PC-3 (cell line): ENCODE results near the gene NANP. TPM values are rescaled to one million over a fixed set of nuclear protein-coding genes. Genes with fewer than 3 reads are reported as not detected.

Experiments
- ATAC-seq: fragments of 200-7000 bp; cut with Tn5 transposase; 2 replicates; pipeline ENCODE4 v1.9.1; 2020; ENCODE audit warnings: mild to moderate bottlenecking, moderate library complexity
- BruUV-seq: library from RNA; stranded (reverse); fragments of 400-500 nt; replicated peaks from 2 replicates; lab custom pipeline; 2021; lab: Mats Ljungman, UMichigan
- CTCF ChIA-PET: fragments of 300-600 bp; sonication (Branson Sonifier 250); formaldehyde crosslinking; loops from one replicate; lab custom pipeline; 2022; ENCODE audit warnings: antibody characterized with exemption; lab: Charles Lee
- POLR2A ChIA-PET: fragments of 300-600 bp; sonication (Branson Sonifier 250); formaldehyde crosslinking; loops from one replicate; lab custom pipeline; 2022; ENCODE audit warnings: antibody characterized with exemption; ENCODE audit not compliant: unreplicated experiment; lab: Charles Lee
- DNase-seq: peaks from one replicate; pipeline ENCODE4 v3.0.0-alpha.2; 2015
- H2AFZ ChIP-seq: fragments of 300-600 bp; sonication (generic); 2 replicates; pipeline ENCODE4 v1.6.0; 2016; ENCODE audit warnings: antibody characterized with exemption, low read length
- H3F3A ChIP-seq: fragments of 300-600 bp; sonication (generic); one replicate; pipeline ENCODE4 v1.6.0; 2017; ENCODE audit warnings: antibody characterized with exemption, low read length, control low read depth, mild to moderate bottlenecking; ENCODE audit not compliant: unreplicated experiment
- H3K27ac ChIP-seq: fragments of 300-600 bp; sonication (generic); 2 replicates; pipeline ENCODE4 v1.5.1; 2016; ENCODE audit warnings: mild to moderate bottlenecking, low read length
- H3K27me3 ChIP-seq: fragments of 300-600 bp; sonication (generic); 2 replicates; pipeline ENCODE4 v1.6.1; 2016; ENCODE audit warnings: low read length, mixed read lengths
- H3K36me3 ChIP-seq: fragments of 300-600 bp; sonication (generic); 2 replicates; pipeline ENCODE4 v1.6.1; 2016; ENCODE audit warnings: low read depth, mixed run types, low read length, mixed read lengths
- H3K4me1 ChIP-seq: fragments of 300-600 bp; sonication (generic); 2 replicates; pipeline ENCODE4 v1.5.1; 2016; ENCODE audit warnings: low read length; ENCODE audit not compliant: insufficient read depth
- H3K4me2 ChIP-seq: fragments of 300-600 bp; sonication (generic); 2 replicates; pipeline ENCODE4 v1.6.0; 2016; ENCODE audit warnings: low read length
- H3K4me3 ChIP-seq: fragments of 300-600 bp; sonication (generic); 2 replicates; pipeline ENCODE4 v1.5.1; 2016; ENCODE audit warnings: mild to moderate bottlenecking, low read length, mixed read lengths
- H3K79me2 ChIP-seq: fragments of 300-600 bp; sonication (generic); 2 replicates; pipeline ENCODE4 v1.6.1; 2017; ENCODE audit warnings: low read length, mixed read lengths
- H3K9ac ChIP-seq: fragments of 300-600 bp; sonication (generic); 2 replicates; pipeline ENCODE4 v1.6.0; 2016; ENCODE audit warnings: mild to moderate bottlenecking, low read length
- H3K9me2 ChIP-seq: fragments of 300-600 bp; sonication (generic); replicated peaks from 2 replicates; pipeline ENCODE4 v1.6.1; 2016; ENCODE audit warnings: mixed run types, low read length, mixed read lengths
- H3K9me3 ChIP-seq: fragments of 300-600 bp; sonication (generic); 2 replicates; pipeline ENCODE4 v1.6.1; 2016; ENCODE audit warnings: low read length, mixed read lengths
- H4K20me1 ChIP-seq: fragments of 300-600 bp; sonication (generic); 2 replicates; pipeline ENCODE4 v1.6.1; 2016; ENCODE audit warnings: low read length, mixed read lengths
- CTCF ChIP-seq: fragments of 300-600 bp; sonication (generic); conservative IDR thresholded peaks from 2 replicates; pipeline ENCODE4 v1.5.1; 2017; ENCODE audit warnings: antibody characterized with exemption, low read depth, mild to moderate bottlenecking, low read length
- EZH2 ChIP-seq: fragments of 300-600 bp; sonication (generic); IDR thresholded peaks from one replicate; pipeline ENCODE4 v1.6.1; 2017; ENCODE audit warnings: antibody characterized with exemption, mild to moderate bottlenecking, low read length; ENCODE audit not compliant: unreplicated experiment
- EZH2phosphoT487 ChIP-seq: fragments of 300-600 bp; sonication (generic); IDR thresholded peaks from 2 replicates; pipeline ENCODE4 v1.6.1; 2018; ENCODE audit warnings: mild to moderate bottlenecking, antibody characterized with exemption, low read length, borderline replicate concordance
- intact Hi-C: fragments of 100-400 bp; cut with micrococcal nuclease; formaldehyde crosslinking; loops from 2 replicates; pipeline ENCODE4 v1.9.0; 2023
- total RNA-seq: library from RNA; depleted of rRNA; stranded (reverse); fragments of >200 nt; gene quantifications from 2 replicates; pipeline ENCODE4 v1.2.3, GENCODE V29; 2014

NANP gene
- total RNA-seq, 1 experiment from 2014 or later = 10.7 TPM

GRCh38 chr20:25576783-25577530, 46.9 kb downstream of the NANP start:
- Histone ChIP-seq H3K79me2 (peaks cover 4% of the 10 kb centered on the region; the same call in 1 of the 2 replicates), H3K27me3 (no peaks in the 10 kb centered on the region), H3K4me1 (peaks cover 7% of the 10 kb centered on the region; the same call in 1 of the 2 replicates), H2AFZ (no peak overlapping the region), H3F3A (no peaks in the 10 kb centered on the region), H4K20me1 (no peaks in the 10 kb centered on the region), H3K4me3 (no peak overlapping the region), H3K9ac (no peak overlapping the region), H3K9me3 (no peaks in the 10 kb centered on the region), H3K27ac (no peak overlapping the region), H3K4me2 (no peak overlapping the region), H3K9me2 (no peaks in the 10 kb centered on the region), H3K36me3 (no peaks in the 10 kb centered on the region)
- no peak for ATAC-seq
- CTCF ChIA-PET = interaction anchor here (0.5 kb wide), 1 partner anchor 91 kb away, joined by 8 read pairs; no protein-coding TSS in a partner anchor
- intact Hi-C loops = no loop called here
- POLR2A ChIA-PET = no interaction called here
- BruUV-seq = no TSS peak
- no peak for DNase-seq
- TF ChIP-seq EZH2 = no peak
- no peak for TF ChIP-seq EZH2phosphoT487
- TF ChIP-seq CTCF = no peak

GRCh38 chr20:25574411-25574810, 49.4 kb downstream of the NANP start:
- H3K79me2 ChIP-seq = no peaks in the 10 kb centered on the region
- H3K9me2 ChIP-seq = no peaks in the 10 kb centered on the region
- no peak overlapping the region for H2AFZ ChIP-seq
- TF ChIP-seq CTCF (peak; percentile 71), EZH2phosphoT487 (no peak)
- DNase-seq (peak; percentile 74), ATAC-seq (peak; percentile 84)
- no peak overlapping the region for H3K4me2 ChIP-seq
- H4K20me1 ChIP-seq = no peaks in the 10 kb centered on the region
- H3K9me3 ChIP-seq = no peaks in the 10 kb centered on the region
- no TSS peak for BruUV-seq
- POLR2A ChIA-PET = no interaction called here
- peaks cover 7% of the 10 kb centered on the region; the same call in 1 of the 2 replicates for H3K4me1 ChIP-seq
- no peak overlapping the region for H3K4me3 ChIP-seq
- CTCF ChIA-PET = no interaction called here
- no peaks in the 10 kb centered on the region for H3K27me3 ChIP-seq
- H3K27ac ChIP-seq = no peak overlapping the region
- H3K9ac ChIP-seq = no peak overlapping the region
- H3K36me3 ChIP-seq = no peaks in the 10 kb centered on the region
- intact Hi-C loops = no loop called here
- H3F3A ChIP-seq = no peaks in the 10 kb centered on the region
